GM18499 (cell line): Measurements from ENCODE around the gene RFC5.
"Not testable (repeated sequence)": the region's sequence is repeated elsewhere in the genome, so short reads cannot be mapped to it uniquely, and the experiment has no call there.

Experiments
- ATAC-seq: cut with Tn5 transposase; IDR thresholded peaks from one replicate; pipeline ENCODE4 v1.9.1; 2021; ENCODE audit warnings: moderate number of reproducible peaks; ENCODE audit not compliant: insufficient read depth, unreplicated experiment

Gene RFC5

DNA sequence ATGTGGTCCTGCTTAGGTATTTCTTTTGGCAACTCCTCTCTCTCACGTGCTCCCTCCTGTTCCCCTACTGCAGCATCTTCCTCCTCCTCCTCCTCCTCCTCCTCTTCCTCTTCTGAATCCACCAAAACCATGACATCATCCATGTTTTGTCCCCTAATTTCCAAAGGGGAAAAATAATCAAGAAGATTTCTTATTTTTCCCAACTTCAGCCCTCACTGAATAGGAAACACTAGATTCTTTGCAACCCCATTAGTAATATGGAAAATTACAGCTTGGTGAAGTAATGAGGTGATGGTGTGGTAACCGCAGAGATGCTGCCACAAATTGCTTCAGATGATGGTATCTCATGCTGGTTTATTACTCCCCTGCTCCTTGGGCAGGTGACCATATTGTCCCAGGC lies 51.9 kb downstream of the RFC5 start:
- ATAC-seq: no peak

DNA sequence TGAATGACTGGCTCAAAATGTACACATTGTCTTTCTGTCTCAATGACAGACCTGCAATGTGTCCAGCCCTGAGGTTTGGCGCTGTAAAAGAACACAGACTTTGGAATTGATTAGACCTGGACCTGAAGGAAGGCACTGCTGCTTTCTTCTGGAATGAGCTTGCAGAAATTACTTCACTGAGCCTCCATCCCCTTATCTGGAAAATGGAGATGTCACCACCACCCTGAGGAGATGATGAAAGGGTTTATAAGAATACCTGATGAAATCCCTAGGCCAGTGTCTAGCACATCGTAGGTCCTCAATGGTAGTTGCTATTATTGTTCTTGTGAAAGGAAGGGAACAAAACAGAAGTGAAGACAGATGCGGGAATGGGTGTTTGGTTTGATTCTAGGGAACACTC lies 54.1 kb downstream of the RFC5 start:
- ATAC-seq: no peak

DNA sequence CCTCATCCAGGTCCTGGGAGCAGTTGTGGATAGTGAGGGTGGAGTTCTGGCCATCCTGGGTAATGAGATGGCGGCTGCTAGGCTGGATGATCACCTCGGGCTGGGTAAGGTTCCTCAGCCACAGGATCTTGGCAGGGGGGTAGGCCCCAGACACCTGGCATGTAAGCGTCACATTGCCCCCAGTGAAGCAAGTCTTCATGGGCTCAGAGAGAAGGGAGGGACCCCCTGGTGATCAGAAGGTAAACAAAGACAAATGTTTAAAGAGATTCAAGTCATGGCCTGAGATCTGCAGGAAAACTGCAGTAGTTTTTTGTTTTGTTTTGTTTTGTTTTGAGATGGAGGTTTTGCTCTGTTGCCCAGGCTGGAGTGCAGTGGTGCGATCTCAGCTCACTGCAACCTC lies 57.3 kb downstream of the RFC5 start:
- no peak for ATAC-seq

DNA sequence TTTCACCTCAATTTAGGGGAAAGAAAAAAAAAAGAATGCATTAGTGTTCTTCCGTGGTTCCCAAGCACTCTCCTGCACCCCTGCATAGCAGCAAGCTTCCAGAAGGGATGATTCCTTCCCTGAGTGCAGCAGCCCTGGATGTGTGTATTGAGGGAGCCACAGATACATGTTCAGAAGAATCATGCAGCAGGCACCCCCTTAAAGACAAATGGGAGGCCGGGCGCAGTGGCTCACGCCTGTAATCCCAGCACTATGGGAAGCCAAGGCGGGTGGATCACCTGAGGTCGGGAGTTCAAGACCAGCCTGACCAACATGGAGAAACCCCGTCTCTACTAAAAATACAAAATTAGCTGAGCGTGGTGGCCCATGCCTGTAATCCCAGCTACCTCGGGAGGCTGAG lies 65.0 kb downstream of the RFC5 start:
- ATAC-seq: not testable (repeated sequence)
